G401.6 (cell line): ENCODE measurements around the gene SYT1.

Source experiments
- FAIRE-seq: peaks from 2 replicates; lab custom pipeline; 2012; peaks lifted over from hg19 to GRCh38; lab: Jason Lieb, UNC

SYT1 gene

DNA sequence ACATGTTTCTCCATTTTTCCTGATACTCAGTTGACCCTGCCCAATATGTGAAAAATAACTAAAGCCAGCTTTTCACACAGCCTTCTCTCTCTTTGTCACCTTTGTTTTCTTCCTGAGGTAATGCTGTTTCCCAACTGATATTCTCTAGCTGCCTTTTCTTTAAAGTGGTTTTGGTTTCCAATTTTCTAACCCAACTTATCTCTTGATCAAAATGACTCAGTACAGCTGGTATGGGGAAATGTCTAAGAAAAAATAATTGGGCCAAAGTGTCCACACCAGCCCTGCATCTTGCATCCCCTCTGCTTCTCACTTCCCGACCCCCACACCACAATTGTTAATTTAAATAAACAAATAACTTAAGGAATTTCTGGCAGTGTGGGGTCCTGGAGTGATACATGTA is 193.8 kb downstream of the SYT1 start:
- no peak for FAIRE-seq

DNA sequence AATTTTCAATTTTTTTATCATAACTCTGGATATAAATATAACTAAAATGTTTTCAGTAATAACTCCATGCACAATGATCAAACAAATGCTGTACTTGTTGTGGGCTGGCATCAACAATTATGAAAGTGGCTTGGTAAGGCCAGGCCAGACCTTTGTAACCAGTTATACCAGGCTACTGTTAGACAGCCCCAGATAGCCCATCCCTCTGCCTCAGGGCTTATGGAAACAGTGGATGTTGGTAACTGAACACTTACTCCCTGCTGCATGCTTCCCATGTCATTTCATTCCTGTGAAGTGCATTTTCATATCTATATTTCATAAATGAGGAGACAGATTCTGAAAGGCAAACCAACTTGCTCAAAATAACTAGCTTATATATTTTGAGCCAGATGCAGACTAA is 195.0 kb downstream of the SYT1 start:
- FAIRE-seq: no peak

DNA sequence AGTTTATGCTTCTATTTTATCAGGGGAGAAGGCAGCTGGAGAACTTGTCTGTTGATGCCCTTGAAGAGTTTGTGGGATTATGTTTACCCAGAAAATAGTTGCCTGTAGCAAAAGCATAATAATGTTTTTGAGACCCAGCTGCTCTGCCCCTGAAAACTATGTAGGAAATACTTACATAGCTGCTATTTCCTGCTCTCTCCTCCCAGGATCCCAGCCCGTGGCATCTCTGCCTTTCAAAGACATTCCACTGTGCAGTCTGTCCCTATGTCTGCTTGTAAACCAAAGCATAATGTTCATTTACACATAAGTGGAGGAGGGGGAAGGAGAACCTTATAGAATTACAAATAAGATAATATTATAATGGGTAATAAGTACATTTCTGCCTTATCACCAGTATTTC is 198.7 kb downstream of the SYT1 start:
- no peak for FAIRE-seq

DNA sequence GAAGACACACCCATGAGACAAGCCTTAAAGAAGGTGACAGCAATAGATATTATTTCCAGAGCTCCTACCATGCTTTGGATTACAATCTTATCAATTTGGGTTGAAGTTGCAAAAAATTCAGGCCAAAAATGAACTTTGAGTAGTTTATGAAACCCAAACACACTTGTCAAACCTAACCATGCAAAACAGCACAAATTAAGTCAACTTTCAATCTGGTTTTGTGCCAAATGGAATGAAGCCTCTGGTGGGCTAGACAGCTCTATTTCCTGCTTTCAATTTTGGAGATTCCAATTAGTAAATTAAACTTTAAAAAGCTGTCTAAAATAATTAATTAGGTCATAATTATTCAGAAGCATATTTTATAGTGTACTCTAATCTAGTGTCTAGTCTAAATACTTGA is 203.4 kb downstream of the SYT1 start:
- FAIRE-seq: no peak

DNA sequence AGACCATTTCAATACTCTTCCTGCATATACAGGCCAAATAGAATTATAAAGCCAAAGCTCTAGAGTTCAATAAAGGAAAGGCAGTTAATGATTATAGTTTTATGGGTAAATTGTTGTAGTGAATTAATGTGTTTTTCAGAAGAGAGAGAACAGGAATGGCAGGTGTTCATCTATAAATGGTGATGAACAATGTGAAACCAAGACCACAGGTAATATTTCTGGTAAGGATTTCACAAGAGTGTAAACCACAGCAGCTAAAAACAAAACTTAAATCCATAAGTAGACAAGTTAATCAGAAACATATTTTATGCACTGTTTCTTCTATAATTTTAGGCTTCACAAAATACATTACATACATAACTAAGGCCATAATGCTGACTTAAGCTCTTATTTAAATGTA is 204.4 kb downstream of the SYT1 start:
- no peak for FAIRE-seq

DNA sequence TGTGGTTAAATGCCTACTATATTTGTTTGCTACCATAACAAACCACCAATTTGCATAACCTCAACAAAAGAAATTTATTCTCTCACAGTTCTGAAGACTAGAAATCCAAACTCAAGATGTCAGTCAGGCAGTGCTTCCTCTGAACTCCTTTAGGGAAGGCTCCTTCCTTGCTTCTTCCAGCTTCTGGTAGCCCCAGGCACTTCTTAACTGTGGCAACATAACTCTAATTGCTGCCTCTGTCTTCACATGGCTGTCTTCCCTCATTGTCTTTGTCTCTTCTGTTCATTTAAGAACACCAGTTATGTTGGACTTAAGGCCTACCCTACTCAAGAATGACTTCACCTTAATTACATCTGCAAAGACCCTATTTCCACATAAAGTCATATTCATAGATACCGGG is 206.9 kb downstream of the SYT1 start:
- no peak for FAIRE-seq

DNA sequence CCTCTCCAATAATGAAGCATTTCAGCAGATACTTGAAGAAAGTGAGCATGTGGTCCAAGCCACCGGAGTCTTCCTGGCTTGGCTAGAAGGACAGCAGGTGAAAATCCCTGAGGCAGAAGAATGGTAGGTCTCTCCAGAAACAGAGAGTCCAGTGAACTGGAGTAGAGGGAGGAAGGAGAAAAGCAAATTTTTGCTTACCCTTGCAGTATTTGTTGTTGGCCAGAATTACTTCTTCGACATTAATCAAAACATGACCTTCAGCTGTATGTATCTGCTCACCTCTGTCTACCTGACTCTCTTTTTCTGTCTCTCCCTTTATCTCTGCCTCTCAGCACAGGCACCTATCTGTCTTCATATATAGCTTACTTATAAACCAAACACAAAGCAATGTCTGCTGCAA is 208.9 kb downstream of the SYT1 start:
- FAIRE-seq: no peak

DNA sequence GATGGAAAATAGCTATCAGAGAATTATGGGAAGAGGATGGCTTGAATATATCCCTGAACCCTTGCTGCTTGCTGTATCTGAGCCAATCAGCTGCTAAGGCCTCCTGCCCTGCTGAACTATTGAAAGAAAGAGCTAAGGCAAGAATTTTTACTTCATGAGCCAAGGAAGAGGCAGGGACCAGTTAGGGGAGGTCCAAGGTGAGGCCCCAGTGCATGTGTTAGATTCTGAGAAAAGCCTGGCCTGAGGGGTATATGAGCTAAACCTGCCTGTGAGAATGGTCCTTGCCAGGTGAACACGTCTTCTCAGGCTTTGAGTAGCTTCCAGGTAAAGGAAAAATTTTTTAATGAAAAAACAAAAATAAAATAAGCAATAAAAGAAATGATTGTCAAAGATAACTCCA is 218.0 kb downstream of the SYT1 start:
- FAIRE-seq: no peak

DNA sequence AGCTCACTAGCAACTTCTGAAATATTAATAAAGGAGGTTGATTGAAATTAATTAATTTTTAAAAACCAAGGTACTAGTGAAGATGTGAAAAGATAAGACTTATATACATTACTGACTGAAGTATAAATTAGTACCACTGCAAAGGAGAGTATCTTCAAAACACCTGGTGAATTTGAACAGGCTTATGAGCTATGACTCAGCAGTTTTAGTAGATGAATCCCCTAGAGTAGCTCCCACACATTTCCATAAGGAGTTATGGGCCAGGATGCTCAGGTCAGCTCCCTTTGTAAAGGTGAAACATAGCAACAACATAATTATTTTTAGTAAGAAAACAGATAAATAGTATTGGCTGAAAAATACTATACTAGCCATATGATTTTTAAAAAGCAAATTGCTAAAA is 218.6 kb downstream of the SYT1 start:
- no peak for FAIRE-seq

DNA sequence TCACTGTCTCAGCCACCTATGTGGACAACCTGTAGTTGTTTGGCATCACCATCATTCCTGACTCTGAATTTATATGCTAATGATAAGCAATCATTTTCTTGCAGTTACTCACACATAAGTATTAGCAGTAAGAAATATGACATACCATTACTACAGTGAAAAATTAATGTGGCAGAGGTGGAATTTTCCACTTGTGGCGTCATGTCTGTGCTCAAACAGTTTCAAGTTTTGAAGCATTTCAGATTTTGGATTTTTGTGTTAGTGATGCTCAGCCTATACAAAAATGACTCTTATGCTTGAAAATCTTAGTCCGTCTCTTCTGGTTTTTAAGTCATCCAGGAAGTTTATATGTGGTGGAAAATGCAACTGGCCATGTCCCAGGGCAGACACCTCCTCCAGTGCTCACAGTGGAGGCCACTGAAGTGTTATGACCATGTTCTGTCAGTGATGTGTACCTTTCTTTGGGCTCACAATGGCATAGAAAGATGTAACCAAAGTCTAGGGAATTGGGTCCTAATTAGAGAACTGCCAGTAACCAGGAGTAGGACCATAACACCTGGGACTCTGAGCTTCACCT is 220.6 kb downstream of the SYT1 start:
- no peak for FAIRE-seq

DNA sequence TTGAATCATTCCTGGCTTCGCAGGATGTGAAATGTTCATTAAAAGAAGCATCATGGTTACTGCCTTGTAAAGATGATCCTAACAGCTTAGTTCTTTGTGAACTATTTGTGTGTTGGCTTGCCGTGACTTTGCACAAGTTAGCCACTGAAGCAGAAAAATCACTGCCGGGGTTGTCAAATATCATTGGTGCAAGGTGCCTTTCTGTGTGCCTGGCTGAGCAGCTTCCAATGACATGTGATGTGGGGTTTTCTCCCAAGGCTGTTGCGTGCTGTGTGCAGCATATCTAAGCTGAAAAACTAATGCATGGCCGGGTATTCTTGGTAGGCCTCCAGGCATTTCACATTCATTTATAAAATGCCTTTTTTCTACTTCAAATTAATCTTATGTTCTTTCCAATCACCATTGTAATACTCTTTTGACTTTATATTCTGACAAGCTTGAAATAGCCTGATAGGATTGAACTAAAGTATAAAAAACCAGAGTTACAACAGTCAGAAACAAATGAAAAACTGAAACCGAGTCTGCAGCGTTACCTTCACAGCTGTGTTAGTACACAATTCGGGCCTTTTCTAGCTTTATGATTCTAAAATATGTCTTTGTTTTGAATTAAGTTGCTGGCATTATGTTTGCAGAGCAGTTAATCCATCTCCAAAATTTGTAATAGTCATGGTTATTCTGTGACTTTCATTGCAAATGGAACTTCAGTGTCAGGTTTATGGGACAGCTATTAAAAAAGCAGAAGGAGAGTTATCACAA is 222.1 kb downstream of the SYT1 start:
- FAIRE-seq: no peak

DNA sequence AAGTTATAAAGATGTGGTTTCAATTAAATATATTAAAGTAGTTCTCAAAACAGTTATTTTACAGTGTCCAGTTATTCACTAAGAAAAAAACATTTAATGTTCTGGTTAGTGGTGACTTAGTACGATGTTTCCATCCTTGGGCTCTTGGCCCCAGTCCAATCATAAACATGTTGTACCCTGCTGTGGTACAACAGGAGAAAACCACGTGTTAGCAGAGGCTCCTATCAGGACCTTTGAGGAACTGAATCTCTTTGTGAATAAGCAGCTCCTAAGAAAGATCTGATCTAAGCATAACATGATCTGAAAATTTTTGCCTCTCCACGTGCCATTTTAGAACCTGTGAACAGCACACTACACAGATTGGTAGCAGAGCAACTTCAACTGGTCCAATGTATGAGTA is 234.0 kb downstream of the SYT1 start:
- no peak for FAIRE-seq

DNA sequence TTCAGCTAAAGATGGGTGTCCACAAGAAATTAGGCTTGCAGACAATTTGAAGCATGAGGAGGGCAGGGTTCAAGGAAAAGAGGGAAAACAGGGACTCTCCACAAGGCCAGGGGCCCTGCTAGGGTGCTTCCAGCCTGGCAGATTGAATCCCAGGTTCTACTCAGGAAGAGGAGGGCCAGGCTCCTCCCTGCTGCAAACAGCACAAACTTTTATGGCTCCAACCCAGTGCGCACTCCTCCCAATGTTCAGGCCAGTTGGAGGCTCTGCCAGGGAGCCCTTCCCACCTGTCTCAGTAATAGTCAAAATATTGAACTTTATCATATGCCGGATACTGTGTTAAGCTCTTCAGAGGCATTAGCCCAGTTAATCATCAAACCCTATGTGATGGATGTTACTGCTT is 244.4 kb downstream of the SYT1 start:
- FAIRE-seq: no peak

DNA sequence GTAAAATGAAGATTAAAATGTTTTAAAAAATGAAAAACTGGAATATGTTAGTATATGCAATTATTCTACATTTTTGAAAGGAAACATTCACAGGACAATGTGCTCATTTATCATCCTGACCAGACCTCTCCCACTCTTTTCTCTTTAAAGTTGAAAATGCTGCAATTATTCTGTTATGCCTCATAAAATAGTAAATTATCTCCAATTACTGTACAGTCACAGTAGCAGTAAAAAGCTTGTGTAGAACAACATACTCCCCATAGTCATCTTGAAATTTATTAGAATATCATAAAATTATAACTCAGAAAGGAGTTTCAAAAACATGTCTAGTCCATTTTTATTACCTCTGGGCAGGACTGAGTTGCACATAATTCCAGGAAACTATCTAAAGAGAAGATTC is 250.3 kb downstream of the SYT1 start:
- FAIRE-seq: no peak

DNA sequence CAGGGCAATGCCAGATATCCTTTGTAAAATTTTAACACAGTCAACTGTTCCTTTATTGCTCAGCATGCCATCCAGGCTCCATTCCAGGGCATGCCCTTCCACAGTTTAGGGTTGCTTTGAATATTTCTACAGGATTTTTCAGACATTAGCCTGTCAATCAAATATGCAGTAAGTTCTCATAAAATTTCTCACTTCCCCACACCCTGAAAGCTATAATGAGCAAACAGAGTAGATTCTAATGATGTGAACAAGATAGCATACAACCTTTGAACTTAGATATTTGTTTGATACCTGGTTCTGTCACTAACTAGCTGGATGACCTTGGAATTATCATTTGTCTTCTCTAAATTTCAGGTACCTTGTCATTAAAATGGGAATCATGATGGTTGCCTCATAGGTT is 251.2 kb downstream of the SYT1 start:
- no peak for FAIRE-seq

DNA sequence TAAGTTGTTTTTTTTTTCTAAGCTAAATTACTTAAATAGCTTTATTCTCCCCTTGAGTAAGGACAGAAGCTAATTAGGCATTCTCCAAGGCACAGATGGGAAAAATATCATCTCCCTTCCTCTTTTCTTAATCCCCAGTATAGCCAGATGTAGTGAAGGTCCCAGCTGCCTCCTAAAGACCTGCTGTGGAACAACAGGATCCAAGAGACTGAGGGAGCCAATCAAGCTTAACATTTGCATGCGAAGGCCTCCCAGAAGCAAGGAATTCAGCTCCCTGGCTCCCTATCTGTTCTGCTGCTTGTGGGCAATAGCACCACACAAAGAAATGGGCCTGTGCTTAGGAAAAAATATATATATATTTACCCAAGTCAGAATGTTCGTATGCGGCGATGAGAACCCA is 255.2 kb downstream of the SYT1 start:
- FAIRE-seq: no peak

DNA sequence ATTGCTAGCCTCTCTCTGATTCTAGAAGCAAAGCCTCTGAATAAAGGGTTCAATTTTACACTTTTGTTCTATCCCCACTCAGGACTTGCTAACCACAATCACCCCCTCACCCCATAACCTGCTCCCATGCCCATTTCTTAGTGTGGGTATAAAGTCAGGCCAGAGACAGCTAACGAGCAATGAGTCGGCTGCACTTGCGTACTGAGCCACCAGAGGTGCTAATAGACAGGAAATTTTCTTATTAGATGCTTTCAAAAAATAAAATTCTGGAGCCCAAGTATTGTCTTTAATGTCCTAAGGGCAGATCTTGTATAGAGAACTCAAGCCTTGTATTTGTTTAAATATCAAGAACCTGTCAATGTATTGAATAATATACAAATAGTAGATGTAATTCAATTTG is 256.9 kb downstream of the SYT1 start:
- no peak for FAIRE-seq

DNA sequence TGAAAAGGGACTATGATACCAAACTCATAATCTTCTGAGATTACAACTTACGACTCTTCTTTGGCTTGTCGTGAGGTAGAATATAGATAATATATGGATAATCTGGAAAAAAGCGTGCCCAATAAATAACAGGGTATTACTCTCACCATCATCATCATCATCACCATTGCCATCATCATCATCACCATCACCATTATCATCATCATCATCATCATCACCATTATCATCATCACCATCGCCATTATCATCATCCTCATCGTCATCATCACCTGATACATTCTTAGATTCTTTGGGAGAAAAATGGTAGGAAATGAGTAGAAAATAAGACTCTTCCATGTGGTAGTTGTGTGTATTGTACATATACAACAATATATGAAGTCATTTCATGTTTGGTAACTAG is 259.8 kb downstream of the SYT1 start:
- FAIRE-seq: no peak

DNA sequence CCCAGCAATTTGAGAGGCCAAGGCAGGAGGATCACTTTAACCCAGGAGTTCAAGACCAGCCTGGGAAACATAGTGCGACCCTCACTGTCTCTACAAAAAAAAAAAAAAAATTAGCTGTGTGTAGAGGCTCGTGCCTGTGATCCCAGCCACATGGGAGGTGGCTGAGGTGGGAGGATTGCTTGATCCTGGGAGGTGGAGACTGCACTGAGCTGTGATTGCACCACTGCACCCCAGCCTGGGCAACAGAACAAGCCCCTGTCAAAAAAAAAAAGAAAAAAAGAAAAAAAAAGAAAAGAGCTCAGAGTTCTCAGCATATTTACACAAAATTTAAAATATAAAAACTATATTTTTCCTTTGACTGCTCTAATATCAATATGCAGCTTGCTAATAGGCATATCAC is 260.8 kb downstream of the SYT1 start:
- no peak for FAIRE-seq

DNA sequence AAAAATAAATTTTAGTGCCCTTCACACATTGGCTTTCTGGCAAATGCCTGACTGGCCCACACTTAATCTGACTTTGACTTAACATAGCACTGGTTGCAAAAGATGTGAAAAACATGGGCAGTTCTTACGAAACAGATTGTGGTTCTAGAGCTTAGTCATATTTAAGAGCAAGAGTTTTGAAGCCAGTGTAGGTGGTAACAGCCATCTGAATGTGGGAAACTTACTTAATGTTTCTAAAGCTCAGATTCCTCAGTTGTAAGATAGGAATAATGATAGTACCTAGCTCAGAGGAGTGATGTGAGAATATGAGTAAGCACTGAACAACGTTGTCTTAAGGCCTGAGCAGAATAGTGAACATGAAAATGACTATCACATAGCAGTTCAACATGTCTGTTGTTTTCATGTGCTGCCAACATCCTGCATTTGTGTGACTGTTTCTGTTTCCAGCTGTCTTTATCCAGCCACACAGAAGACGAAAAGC is 262.7 kb downstream of the SYT1 start:
- FAIRE-seq: no peak

DNA sequence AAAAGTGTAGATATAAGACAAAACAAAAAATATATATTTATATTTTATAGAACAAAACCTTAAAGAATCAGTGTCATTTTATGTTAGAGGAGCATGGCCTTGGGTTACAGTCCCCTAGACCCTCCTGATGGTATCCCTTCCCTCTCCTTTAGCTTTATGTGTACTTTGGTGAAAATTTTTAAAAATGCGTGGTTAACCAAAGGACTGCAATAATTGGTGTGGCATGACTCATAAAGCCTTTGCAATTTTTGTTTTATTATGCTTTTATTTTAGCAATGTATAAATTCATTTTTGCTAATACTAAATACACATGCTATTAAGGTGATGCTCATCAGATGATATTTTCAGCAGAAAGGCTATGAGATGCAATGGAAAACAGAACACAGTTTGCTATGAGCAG is 264.4 kb downstream of the SYT1 start:
- no peak for FAIRE-seq

DNA sequence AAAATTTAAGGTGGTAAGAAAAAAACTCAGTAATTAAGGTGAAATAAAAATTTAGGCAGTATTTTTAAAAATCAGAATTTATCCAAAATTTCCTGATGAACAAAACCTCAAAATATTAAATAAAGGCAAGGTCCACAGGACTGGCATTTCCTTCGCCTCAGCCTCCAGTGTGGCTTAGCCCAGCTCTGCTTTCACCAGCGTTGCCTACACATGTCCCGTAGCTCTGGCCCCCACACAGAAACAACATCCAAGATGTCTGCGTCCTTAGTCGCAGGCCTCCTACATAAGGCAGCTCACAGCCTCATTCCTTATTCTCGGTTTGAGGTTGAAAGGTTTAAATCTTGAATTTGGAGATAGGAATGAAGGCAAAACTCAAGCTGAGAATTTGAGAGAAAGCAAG is 274.3 kb downstream of the SYT1 start:
- no peak for FAIRE-seq

DNA sequence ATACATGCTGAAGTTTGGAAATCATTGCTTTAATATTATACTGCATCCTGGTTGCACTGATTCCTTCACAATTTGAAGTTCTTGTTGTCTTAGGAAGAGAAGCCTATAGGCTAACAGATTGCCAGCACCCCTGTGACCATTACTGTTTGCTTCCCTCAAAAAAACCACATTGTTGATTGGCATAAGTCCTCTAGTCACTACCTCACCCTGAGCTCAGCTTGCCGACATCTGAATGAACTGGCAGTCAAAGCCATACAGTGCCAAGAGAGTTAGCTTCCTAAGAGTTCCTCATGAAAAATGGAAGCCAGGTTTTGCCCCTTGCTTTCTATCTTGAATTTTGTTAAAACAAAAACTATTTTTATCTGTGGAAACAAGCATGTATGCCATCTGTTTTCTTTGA is 276.1 kb downstream of the SYT1 start:
- FAIRE-seq: no peak

DNA sequence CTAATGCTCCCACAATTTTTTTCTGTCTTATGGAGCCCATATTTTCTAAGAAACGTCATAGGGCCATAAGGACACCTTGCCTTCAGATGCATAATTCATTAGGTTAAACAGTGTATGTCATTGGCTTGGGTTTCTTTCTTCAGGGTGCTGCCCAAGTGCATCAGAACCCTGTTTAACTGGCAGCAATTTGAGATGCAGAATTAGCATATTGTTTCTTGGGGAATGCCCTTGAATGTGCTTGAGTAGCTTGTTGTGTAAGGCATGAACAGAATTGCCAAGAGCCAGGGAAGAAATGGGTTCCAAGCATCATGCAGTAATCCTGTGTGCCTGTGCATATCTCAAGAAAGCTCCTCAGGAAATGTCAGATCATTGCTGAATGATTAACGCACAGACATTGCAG is 277.2 kb downstream of the SYT1 start:
- FAIRE-seq: no peak

DNA sequence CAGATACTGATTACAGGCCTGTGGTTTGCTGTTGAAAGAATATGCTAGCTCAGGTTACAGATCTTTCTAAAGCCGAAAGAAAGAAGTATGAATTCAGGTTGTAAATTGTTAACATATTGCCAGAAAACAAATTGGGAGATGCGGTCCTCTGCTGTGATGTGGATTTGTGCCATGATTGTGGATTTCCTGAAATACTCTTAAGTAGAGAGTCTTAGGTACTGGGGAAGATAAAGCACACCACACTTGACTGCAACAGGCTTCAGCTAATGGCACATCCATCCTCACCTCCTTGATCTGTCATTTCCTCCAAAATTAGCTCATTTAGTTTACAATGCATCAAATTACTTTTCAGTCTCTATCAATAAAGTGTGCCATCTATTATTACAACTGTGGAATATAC is 279.2 kb downstream of the SYT1 start:
- FAIRE-seq: no peak
